HG02973 (cell line): ENCODE measurements around the gene FAM3D.

Source experiments
- ATAC-seq: cut with Tn5 transposase; IDR thresholded peaks from one replicate; pipeline ENCODE4 v1.9.1; 2021; ENCODE audit warnings: moderate library complexity; ENCODE audit not compliant: unreplicated experiment

Gene FAM3D

DNA sequence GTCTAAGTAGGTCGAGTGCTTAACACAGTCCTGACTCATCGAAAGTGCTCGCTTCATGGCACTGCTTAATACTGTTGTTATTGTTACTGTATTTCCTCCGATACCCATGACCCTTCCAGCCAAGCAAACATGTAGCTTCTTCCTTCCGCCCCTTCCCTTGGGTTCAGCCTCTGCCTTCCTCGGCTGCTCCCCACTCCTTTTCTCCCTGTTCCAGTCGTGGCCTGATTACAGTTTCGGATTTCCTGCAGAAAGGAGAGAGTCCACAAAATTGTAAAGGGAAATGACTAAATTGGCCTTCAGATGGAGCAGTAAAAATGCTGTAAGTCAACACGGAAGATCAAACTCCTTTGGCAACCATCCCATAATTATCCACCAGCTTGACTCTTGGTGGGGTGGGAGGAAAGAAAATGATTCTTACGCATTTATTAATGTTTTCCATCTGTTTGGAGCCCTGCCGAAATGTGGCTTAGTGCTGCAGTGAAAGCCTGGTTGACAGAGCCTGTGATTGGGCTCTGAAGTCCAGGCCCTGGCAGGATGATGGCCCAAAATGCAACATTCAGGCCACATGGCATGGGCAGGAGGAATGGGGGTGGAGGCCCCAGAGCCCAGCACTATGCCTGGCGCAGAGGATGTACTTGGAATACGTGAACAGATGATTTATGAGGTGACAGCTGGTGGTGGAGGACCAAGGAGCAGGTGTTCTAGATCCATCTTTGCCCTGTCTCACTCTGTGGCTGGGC lies 37.6 kb downstream of the FAM3D start:
- ATAC-seq: no peak

DNA sequence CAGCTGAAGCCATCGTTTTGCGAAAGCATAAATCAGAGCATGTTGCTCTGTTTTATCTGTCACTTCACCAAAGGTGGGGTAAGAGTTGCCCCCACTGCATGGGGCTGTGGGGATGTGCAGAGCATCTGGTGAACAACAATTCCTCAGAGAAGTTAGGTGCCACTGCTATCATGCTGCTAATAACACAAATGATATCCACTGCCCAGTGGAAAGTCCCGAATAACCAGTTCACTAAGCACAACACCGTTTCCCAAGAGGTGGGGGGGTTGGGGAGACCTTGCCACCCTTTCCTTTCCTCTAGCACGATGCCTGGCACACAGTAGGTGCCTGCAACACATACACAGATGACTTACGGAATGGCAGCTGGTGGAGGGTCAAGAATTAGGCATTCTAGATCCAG lies 38.6 kb downstream of the FAM3D start:
- no peak for ATAC-seq

DNA sequence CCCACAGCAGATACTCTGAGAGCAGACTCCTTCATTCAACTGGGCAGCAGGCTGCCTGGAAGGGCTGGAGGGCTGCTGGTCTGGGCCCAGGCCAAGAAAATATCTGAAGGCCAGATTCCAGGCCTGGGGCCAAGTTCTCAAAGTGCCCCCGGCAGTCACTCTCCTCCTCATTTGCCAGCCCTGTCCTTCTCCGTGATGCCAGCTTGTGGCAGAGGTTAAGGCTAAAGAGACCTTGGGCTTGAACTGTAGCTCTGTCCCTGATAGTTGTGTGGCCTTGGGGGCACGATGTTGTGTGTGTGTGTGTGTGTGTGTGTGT lies 39.0 kb downstream of the FAM3D start:
- no peak for ATAC-seq

DNA sequence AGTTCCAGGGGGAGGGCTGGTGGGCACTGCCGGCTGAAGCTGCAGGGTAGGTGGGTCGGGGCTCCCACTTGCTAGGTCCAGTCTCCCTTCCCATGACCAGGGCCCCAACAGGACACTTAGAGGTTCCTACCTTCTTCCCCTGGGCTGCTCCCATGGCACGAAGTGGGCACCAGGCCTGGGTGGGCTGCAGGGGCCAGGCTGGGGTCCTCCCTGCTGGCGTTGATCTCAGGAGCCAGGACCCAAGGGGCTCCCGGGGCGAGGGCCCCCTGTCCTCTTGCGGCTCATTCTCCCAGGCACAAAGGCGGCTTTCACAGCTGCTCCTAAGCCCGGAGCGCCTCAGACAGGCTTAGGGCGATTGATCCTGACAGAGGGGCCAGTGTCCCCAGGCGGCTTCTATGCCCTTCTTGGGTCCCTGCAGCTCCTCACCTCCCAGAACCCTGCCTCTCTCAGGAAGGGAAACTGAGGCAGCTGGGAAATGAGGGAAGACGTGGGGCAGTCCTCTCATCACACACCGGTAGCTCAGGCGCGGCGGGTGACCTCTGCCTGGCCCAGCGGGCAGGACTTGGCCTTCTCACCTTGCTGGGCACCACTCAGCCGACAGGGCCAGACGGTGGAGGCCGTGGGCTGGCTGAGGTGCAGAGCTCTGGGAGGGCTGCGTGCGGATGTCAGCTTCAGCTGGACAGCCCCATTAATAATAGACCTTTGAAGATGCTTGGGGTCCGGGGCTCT lies 39.6 kb downstream of the FAM3D start:
- ATAC-seq: no peak

DNA sequence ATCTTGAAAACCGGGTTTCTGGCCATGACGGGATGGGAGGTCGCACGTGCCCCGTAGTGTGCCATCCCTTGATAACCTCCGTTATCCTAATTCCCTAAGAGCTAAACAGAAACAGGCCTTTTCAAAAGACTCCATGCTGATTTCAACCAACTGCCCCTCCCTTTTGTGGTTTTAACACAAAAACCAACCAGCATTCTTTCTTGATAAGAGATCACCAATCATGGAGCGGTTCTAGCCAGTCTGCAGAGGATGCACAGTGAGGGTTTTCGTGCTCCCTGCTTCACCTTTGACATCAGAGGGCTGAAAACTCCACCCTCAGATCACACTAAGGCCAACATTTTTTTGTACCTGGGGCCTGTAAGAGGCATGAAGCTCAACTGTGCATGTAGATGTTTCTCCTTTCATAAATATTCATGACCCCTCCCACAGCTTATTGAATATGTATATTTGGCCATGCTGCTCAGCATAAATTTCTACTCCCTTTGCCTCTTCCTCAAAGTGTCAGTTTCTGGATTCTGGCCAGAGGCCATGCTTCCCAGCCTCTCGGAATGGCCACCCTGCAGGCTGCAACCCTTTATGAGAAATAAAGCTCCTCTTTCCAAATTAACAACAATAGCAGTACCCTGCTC lies 41.3 kb downstream of the FAM3D start:
- no peak for ATAC-seq

DNA sequence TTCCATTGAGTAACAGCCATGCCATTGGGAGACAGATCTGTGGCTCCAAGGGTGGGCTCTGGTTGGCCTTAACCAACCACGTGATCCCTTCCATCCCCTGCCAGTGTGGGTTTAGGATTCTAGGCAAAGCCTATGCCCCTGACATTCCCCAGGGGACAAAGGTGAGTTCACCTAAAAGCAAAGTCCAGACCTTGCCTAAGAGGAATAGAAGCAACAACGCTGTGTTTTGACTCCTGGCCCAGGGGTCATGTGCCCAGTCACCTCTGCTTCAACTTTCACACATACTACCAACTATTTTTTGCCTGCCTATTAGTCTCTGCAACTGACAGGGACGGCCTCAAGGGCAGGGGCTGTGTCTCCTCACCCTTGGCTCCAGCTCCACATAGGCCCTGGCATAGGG lies 42.0 kb downstream of the FAM3D start:
- no peak for ATAC-seq

DNA sequence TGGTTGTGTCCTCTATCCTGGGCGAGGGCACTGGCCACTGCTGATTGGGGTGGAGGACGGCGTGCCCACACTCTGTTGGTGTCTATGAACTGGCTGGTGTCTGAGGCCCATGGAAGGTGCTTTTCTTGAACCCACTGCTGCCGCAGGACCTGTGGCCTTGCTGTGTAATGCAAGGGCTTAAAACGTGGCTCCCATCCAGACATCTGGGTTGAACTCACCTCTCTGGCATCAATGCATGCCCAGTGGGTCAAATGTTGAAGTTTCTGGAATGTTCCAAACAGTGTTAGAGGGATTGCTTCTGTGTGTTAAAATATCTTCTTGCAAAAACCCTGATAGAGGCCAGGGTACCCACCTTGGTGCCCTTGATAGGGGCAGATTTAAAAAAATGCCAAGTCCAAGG lies 42.6 kb downstream of the FAM3D start:
- no peak for ATAC-seq

DNA sequence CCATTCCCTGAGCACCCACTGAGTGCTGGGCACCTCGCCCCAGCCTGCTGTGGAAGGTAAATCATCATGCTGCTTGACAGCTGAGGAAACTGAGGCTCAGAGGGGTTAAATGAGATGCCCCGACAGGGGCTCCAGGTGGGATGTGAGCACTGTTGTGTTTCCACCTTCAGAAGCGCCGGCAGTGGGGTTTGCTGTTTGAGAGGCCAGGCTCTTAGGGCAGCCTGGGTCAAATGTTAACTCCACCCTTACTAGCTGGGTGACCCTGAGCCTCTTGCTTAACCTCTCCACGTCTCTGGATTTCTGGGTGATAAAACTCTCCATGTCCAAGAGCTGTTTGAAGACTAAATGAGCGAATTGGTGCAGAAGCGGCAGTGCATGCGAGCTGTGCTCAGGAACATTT lies 43.1 kb downstream of the FAM3D start:
- no peak for ATAC-seq

DNA sequence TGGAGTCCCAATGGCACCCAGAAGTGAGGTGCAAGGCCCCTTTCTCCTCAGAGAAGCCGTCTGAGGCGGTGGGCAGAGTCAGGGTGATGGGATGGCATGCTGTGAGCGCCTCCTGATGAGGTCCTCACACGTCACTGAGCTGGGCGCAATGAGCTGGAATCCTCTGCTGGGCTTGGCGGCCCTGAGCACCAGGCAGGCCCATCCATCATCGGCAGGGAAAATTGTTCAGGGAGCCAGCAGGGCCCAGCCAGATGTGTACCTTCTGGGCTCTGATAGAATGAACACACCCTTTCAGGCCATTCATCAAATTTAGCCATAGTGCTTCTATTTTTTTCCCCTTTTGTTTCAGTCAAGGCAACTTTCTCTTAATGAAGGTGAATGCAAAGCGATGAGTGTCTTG lies 43.7 kb downstream of the FAM3D start:
- no peak for ATAC-seq

DNA sequence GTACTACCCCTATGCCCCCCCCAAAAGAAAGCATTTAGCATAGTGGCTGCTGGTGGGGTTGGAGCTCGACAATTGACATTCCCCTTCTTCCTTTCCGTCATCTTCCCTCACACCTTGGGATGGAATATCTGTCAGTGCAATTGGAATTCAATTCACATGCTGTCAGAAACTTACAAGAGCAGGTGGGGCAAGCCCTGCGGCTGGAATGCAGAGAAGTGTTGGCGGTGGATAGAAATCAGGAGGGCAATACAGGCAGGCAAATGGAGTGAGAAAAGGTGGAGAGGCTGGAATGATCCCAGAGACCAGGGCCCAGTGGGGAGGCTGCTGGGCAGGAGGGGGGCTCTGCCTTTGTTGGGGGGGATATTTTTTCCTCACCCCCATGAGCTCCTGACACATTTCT lies 44.1 kb downstream of the FAM3D start:
- ATAC-seq: no peak

DNA sequence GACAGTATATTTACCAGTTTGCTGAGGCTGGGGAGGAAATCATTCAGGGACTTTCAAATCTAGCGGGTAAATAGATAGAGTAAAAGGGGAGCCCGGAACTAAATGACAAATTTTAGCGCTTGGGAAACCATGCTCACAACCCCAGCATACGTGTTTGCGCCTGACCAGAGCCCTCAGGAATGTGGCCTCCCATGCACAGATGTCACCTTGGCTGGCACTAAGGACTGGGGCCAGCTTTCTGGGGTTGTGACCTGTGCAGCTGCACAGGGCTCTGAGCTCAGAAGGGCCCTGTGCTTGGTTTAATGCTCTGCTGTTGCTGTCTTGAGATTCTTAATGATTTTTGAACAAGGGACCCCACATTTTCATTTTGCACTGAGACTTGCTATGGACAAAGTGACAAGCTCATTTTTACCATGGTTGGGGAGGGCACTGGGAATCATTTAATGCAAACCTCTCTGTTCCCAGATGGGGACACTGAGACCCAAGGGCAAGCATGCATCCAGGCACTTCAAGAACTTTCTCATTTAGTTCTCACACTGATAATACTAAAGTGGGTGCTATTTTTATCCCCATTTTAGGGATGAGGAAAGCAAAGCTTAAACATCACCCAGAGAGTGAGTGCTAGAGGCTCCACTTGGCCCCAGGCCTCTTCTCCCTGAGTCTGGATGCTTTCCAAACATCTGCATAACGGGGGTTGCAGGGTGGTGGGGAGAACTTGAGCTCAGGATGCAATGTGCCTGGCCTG lies 45.3 kb downstream of the FAM3D start:
- no peak for ATAC-seq

DNA sequence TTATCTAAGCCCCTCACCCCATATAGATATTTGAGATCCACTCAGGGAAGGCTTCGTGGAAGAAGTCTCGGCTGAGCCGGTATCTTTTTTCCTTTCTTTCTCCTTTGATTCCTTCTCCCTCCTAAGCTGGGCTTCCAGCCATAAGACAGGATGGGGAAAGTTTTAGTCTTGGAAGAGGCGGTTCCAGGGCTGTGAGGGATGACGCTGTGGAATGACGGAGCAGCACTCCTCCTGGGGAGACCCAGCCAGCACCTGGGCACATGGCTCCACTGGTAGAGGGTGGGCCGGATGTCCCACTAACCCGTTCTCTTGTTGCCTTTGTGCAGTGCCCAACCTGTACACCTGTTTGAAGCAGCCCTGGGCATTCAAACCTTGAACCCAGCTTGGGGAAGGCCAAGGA lies 46.2 kb downstream of the FAM3D start:
- ATAC-seq: no peak

DNA sequence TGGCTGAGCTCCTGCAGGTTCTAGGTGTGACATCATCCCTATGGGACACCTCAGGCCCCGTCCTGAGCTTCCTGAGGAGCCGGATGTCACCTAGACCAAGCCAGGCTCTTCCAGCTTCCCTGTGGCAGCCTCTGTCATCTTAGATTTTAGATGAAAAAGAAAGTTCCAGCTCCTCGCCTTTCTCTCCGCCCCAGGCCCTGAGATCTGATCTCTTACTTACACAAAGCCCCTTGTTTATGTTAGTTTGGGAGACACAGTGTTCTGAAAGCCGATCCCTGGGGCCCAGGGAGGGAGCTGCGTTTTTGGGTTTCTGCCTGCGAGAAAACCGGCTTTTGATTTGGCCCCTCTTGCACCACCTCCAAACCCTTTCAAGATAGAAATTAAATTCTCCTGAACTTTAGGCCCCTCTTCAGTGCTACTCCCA lies 49.2 kb downstream of the FAM3D start:
- ATAC-seq: no peak

DNA sequence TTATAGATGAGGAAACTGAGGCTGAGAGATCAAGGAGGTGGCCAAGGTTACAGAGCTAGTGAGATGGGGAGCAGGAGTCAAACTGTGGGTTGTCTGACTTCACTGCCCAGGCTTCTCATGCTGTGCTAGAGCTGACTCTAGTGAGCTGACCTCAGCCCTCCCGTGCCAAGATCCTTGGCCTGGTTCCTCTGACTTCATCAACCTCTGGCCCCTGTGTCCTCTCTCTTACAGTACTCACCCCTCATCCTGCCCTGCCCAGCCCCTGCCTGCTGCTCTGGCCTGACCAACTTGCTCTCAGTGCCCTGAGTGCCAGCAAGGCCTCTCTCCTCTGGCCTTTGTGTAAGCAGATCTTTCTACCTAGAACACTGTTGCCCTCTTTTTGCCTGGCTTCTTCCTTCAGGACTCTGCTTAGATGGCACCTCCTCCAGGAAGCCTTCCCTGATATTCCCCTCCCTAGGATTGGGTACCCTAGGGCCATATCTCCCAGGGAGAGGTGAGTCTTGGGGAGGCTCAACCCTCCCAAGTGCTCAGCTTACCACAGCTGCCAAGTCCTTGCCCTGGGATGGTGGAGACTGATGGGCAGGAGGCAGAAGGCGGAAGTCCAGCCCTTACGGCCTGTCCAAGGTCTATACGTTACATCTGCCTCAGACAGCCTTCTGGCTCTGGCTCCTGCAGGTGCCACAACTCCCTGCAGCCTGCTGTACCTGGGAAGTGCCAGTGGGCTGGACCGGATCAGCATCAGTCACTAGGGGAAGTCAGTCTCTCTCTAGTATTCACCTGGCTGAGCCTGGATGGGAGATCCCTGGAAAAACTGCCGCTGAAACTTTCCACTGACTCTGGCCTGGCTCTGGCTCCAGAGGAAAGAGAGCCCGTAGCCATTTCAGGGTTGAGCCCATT lies 53.1 kb downstream of the FAM3D start:
- no peak for ATAC-seq

DNA sequence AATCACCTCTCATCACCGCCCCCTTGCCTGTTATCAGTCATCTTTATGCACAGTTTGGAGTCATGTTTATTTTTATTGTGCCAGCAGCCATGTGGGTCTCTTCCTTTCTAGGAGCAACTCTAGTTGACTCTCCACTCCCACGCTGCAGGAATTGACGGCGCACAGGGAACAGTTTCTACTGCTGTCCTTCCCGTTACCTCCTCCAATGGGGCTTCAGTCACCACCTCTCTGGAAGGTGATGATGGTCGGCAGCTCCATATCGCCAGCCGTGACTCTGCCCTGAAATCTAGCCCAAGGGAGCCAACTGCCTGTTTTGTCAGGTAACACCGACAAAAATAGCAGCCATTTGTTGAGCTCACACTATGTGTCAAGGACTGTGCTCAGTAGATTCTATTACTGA lies 53.7 kb downstream of the FAM3D start:
- ATAC-seq: no peak

DNA sequence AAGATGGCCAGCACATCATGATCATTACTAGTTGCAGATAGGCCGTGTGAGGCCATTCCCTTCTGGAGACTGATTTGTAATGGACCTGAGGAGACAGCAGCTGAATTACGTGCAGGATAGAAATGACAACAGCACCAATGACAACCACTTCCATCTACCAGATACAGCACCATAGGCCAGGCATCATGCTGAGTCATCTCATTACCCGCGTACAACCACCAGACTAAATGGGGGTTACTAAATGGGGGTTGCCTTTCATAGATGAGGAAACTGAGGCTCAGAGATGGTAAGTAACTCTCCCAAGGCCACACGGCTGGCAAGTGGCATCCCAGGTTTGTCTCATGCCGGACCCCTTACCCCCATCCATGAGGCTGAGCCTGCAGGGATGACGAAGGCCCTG lies 56.6 kb downstream of the FAM3D start:
- no peak for ATAC-seq

DNA sequence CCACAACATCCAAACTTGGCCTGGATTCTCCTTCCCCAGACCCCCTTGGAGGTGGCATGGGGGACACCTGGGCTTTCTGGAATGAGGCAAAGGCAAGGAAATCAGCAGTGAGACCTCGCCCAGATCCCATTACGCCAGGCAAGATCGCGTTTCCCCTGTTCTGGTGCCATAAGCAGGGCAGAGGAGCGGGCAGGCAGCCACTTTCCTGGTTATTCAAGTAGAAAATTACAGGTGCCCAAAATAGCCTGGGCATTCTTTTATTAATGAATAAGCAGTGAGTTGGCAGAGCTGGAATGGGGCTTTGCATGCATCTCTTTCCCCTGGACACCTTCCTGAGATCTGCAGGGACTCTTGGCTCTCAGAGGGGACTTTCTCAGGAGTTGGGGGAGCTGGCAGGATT lies 57.9 kb downstream of the FAM3D start:
- no peak for ATAC-seq

DNA sequence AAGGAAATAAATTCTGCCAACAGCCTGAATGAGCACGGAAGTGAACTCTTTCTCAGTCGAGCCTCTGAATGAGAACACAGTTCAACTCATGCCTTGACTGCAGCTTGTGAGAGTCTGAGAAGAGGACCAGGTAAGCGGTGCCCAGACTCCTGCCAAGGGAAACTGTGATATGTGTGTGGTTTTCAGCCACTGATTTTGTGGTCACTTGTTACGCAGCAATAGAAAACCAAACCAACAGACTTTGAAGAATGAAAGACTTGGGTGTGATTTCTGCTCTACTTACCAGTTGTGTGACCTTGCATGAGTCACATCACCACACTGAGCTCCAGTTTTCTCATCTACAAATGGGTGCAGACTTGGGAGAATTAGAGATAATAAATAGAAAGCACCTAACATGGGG lies 58.8 kb downstream of the FAM3D start:
- ATAC-seq: no peak

DNA sequence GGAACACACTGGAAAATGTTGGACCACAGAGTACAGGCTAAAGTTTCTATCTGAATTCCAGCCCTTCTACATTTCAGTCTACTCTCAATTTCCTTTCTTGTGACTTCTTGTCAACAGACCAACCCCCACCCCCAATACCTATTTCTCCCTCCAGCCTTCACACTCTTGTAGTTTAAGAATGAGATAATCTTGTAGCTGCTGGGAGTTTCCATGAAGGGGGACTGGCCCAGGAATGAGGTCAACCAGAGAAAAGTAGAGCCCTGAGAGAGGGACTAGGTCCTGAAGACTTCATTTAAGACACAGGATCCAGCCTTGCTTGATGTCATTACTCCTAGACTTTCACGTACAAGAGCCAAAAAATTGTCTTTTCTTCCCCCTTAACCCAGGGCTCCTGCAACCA lies 59.9 kb downstream of the FAM3D start:
- no peak for ATAC-seq

DNA sequence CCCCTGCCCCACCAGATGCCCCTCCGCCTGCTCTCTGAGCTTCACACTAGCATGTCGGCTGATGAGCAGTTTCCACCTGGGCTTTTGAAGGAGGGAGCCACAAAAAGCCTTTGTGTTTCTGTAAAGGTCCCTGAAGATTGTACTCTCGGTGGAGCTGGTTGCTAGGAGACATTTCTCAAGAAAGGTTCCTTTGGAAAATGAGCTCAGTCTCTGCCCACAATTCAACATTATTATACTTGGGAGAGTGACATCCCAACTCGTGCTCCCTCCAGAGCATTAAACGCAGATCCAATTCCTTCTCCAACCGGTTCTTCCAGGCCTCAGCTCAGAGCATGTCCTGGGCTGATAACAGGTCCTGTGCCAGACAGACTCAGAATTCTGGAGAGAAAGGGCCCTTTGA lies 62.5 kb downstream of the FAM3D start:
- no peak for ATAC-seq

DNA sequence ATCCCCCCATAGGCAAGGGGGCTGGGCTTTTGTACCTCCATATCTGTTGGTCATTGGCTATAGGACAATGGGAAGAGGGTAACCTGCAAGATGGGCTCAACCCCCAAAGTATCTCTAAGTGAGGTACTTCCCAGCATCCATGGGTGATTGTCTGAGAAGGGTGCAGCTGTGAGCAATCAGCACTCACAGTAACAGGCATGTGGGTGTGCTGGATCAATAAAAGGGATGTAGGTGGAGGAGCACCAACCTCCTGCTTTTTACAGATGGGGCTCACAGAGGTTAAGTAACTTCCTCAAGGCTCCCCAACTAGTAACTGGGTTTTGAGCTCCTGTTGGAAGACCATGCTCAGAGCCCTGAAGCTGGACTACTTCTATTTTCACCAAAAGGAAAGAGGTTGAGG lies 63.0 kb downstream of the FAM3D start:
- ATAC-seq: no peak
